Measurements from ENCODE around the gene CHAF1A. TPM values are rescaled to one million over a fixed set of nuclear protein-coding genes. Genes with fewer than 3 reads are reported as not detected.

CHAF1A gene
- total and polyA plus RNA-seq, 5 donors from 2014 or later = 2.6 to 28.9 (median 4.1) TPM

DNA sequence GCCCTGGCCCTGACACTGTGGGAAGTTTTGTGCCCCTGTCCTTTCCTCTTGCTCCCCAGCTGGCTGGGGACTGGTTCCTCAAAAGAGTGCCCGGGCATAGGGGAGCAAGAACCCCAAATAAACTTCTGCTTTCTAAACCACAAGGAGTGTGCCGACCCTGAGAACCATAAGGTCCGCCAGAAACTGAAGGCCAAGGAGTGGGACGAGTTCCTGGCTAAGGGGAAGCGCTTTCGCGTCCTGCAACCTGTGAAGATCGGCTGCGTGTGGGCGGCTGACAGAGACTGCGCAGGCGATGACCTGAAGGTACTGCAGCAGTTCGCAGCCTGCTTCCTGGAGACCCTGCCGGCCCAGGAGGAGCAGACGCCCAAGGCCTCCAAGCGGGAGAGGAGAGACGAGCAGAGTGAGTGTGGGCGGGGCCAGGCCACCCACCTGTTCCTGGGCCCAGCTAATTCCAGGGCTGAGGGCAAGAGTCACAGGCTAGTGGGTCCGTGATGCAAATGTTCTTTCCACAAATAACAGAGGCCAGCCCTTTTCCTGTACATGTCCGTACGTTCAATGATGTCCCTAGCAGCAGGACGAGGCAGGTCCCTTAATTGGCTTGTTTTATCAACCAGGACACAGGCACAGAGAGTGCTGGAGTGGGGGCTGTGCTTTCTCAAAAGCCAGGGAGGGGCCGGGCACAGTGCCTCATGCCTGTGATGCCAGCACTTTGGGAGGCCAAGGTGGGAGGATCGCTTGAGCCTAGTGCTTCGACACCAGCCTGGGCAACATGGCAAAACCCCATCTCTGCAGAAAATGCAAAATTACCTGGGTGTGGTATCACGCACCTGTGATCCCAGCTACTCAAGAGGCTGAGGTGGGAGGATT lies 29.6 kb downstream of the CHAF1A start:
- DNase-seq = no peak

DNA sequence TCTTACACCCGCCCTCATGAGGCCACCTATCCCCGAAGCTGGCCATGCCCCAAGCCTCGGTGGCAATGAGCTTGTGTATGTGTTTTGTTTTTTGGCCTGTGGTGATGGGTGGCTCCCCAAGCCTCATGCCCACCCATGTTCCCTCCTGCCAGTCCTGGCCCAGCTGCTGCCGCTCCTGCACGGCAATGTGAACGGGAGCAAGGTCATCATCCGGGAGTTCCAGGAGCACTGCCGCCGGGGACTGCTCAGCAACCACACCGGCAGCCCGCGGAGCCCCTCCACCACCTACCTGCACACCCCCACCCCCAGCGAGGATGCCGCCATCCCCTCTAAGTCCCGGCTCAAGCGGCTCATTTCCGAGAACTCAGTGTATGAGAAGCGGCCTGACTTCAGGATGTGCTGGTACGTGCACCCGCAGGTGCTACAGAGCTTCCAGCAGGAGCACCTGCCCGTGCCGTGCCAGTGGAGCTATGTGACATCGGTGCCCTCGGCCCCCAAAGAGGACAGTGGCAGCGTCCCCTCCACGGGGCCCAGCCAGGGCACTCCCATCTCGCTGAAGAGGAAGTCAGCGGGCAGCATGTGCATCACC lies 30.6 kb downstream of the CHAF1A start:
- no peaks in the 10 kb centered on the region for H3K9me3 Mint-ChIP-seq
- H3K9me3 ChIP-seq (ENCODE audit: control insufficient read depth in 2 of 2, low read length in 2 of 2) = no peaks in the 10 kb centered on the region
- peaks cover 28% of the 10 kb centered on the region for H3K36me3 Mint-ChIP-seq
- H3K4me1 ChIP-seq (ENCODE audit: control insufficient read depth, insufficient read depth, low read length, poor library complexity, severe bottlenecking) = no peaks in the 10 kb centered on the region
- H3K4me1 Mint-ChIP-seq = no peaks in the 10 kb centered on the region
- no peak overlapping the region for H3K4me3 ChIP-seq (ENCODE audit: low read depth, low read length)
- H3K4me3 Mint-ChIP-seq = no peak overlapping the region
- DNase-seq (no peak), ATAC-seq (ENCODE audit: low read depth in 2 of 2) (no peak)
- H3K27ac ChIP-seq (ENCODE audit: insufficient read depth, low read length, poor library complexity, severe bottlenecking) = no peak overlapping the region
- no peaks in the 10 kb centered on the region for H3K27me3 ChIP-seq (ENCODE audit: control insufficient read depth, insufficient read depth, low read length)
- no peak overlapping the region for H3K27ac Mint-ChIP-seq
- no peaks in the 10 kb centered on the region for H3K27me3 Mint-ChIP-seq
- H3K36me3 ChIP-seq (ENCODE audit: control insufficient read depth, insufficient read depth, low read length) = peaks cover 16% of the 10 kb centered on the region

More for the DNA sequence above, 29.6 kb downstream of the CHAF1A start:
- H3K4me3 ChIP-seq (ENCODE audit: low read depth, low read length) = no peak overlapping the region
- no peaks in the 10 kb centered on the region for H3K9me3 ChIP-seq (ENCODE audit: control insufficient read depth in 2 of 2, low read length in 2 of 2)
- no peaks in the 10 kb centered on the region for H3K27me3 Mint-ChIP-seq
- no peak overlapping the region for H3K27ac Mint-ChIP-seq
- H3K27ac ChIP-seq (ENCODE audit: insufficient read depth, low read length, poor library complexity, severe bottlenecking) = no peak overlapping the region
- H3K4me3 Mint-ChIP-seq = no peak overlapping the region
- H3K9me3 Mint-ChIP-seq = no peaks in the 10 kb centered on the region
- H3K27me3 ChIP-seq (ENCODE audit: control insufficient read depth, insufficient read depth, low read length) = no peaks in the 10 kb centered on the region
- no peaks in the 10 kb centered on the region for H3K4me1 Mint-ChIP-seq
- peaks cover 27% of the 10 kb centered on the region for H3K36me3 Mint-ChIP-seq
- no peaks in the 10 kb centered on the region for H3K4me1 ChIP-seq (ENCODE audit: control insufficient read depth, insufficient read depth, low read length, poor library complexity, severe bottlenecking)
- H3K36me3 ChIP-seq (ENCODE audit: control insufficient read depth, insufficient read depth, low read length) = peaks cover 16% of the 10 kb centered on the region
- ATAC-seq (ENCODE audit: low read depth in 2 of 2) = peak; percentile 11 to 19

DNA sequence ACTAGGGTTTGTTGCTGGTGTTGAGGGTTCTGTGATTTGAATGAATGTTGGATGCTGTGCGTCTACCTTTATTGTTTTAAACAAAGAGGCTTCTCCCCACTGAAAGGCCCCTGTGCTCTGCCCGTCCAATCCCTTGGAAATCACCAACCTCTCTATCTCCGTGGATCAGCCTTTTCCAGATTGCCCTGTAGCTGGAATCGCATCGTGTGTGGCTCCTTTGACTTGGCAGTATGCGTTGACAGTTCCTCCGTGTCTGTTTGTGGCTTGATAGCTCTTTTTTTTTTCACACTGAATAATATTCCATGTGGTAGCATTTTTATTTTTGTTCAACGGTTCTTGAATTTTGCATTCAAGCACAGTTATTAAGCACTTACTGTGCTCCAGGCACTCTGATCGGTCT lies 32.0 kb downstream of the CHAF1A start:
- Histone ChIP-seq H3K27ac (ENCODE audit: insufficient read depth, low read length, poor library complexity, severe bottlenecking) (no peak overlapping the region), H3K4me3 (ENCODE audit: low read depth, low read length) (no peak overlapping the region), H3K27me3 (ENCODE audit: control insufficient read depth, insufficient read depth, low read length) (no peaks in the 10 kb centered on the region), H3K4me1 (ENCODE audit: control insufficient read depth, insufficient read depth, low read length, poor library complexity, severe bottlenecking) (no peaks in the 10 kb centered on the region), H3K9me3 (ENCODE audit: control insufficient read depth in 2 of 2, low read length in 2 of 2) (no peaks in the 10 kb centered on the region), H3K36me3 (ENCODE audit: control insufficient read depth, insufficient read depth, low read length) (peaks cover 16% of the 10 kb centered on the region)
- Mint-ChIP-seq H3K27ac (peak overlapping the region in 1 of 3 donors; percentile 33), H3K36me3 (peaks cover 27% of the 10 kb centered on the region), H3K9me3 (no peaks in the 10 kb centered on the region), H3K4me3 (no peak overlapping the region), H3K4me1 (no peaks in the 10 kb centered on the region), H3K27me3 (no peaks in the 10 kb centered on the region)
- ATAC-seq (ENCODE audit: low read depth in 2 of 2) (no peak), DNase-seq (no peak)

DNA sequence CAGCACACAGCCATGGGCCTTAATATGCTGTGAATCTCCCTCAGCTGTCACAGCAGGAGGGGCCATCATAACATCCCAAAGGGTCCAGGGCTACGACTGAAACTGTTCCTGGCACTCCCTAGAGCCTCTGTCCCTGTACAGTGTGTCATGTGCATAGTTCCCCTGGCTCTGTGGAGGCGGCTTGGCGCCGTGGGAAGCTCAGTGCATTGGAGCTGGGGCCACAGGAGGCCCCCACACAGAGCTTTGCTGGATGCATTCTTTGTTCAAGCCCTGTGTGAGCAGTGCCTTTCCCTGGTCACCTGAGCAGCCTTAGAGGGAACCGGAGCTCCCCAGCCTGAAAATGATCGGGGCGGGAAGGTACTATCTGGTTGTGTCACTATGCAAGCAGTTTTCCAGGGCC lies 33.8 kb downstream of the CHAF1A start:
- no peaks in the 10 kb centered on the region for H3K4me1 ChIP-seq (ENCODE audit: control insufficient read depth, insufficient read depth, low read length, poor library complexity, severe bottlenecking)
- no peak for ATAC-seq (ENCODE audit: low read depth in 2 of 2)
- Mint-ChIP-seq H3K9me3 (no peaks in the 10 kb centered on the region), H3K4me3 (no peak overlapping the region), H3K36me3 (peaks cover 14% of the 10 kb centered on the region), H3K27me3 (no peaks in the 10 kb centered on the region), H3K4me1 (no peaks in the 10 kb centered on the region), H3K27ac (no peak overlapping the region)
- DNase-seq = no peak
- no peaks in the 10 kb centered on the region for H3K27me3 ChIP-seq (ENCODE audit: control insufficient read depth, insufficient read depth, low read length)
- no peak overlapping the region for H3K27ac ChIP-seq (ENCODE audit: insufficient read depth, low read length, poor library complexity, severe bottlenecking)
- no peaks in the 10 kb centered on the region for H3K9me3 ChIP-seq (ENCODE audit: control insufficient read depth in 2 of 2, low read length in 2 of 2)
- H3K36me3 ChIP-seq (ENCODE audit: control insufficient read depth, insufficient read depth, low read length) = peaks cover 5% of the 10 kb centered on the region
- H3K4me3 ChIP-seq (ENCODE audit: low read depth, low read length) = no peak overlapping the region

DNA sequence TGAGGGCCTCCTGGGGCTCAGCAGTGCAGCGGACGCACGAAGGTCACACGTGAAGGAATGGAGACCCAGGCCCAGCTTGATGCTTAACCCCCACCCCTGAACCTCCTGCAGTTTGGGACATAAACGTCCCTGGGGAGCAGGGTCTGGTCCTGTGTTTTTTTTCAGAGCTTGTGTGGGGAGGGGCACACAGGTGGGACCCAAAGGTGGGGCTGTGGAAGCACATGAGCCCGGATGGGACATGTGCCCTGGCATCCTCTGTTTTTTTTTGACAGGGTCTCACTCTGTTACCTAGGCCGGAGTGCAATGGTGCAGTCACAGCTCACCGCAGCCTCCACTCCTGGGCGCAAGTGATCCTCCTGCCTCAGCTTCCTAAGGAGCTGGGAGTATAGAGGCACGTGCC lies 34.7 kb downstream of the CHAF1A start:
- H3K9me3 ChIP-seq (ENCODE audit: control insufficient read depth in 2 of 2, low read length in 2 of 2) = no peaks in the 10 kb centered on the region
- DNase-seq = no peak
- Mint-ChIP-seq H3K27me3 (no peaks in the 10 kb centered on the region), H3K27ac (no peak overlapping the region), H3K9me3 (no peaks in the 10 kb centered on the region), H3K4me3 (no peak overlapping the region), H3K4me1 (peaks cover 0 to 1% (median 0%) of the 10 kb centered on the region in 4 donors), H3K36me3 (peaks cover 11% of the 10 kb centered on the region)
- no peaks in the 10 kb centered on the region for H3K27me3 ChIP-seq (ENCODE audit: control insufficient read depth, insufficient read depth, low read length)
- no peaks in the 10 kb centered on the region for H3K4me1 ChIP-seq (ENCODE audit: control insufficient read depth, insufficient read depth, low read length, poor library complexity, severe bottlenecking)
- no peak overlapping the region for H3K4me3 ChIP-seq (ENCODE audit: low read depth, low read length)
- H3K36me3 ChIP-seq (ENCODE audit: control insufficient read depth, insufficient read depth, low read length) = peaks cover 5% of the 10 kb centered on the region
- ATAC-seq (ENCODE audit: low read depth in 2 of 2) = no peak
- no peak overlapping the region for H3K27ac ChIP-seq (ENCODE audit: insufficient read depth, low read length, poor library complexity, severe bottlenecking)

DNA sequence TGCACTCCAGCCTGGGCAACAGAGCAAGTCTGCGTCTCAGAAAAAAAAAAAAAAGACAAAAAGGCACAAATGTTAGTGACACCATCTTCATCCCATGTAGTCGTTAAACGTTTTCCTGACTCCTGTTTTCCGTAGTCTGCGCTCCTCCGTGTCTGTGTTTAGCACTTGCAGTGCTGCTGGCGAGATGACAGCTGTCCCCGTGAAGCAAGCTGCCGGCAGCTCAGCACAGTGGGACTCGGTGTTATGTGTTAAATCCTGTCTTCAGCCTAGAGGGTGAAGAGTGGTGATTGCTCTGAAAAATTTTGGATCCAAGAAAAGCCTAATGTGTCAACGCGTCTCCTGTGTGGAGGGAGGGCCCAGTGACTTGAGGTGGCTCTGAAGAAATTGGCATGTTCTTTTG lies 36.8 kb downstream of the CHAF1A start:
- H3K4me1 ChIP-seq (ENCODE audit: control insufficient read depth, insufficient read depth, low read length, poor library complexity, severe bottlenecking) = no peaks in the 10 kb centered on the region
- no peak overlapping the region for H3K27ac ChIP-seq (ENCODE audit: insufficient read depth, low read length, poor library complexity, severe bottlenecking)
- peaks cover 11% of the 10 kb centered on the region for H3K36me3 Mint-ChIP-seq
- H3K9me3 Mint-ChIP-seq = no peaks in the 10 kb centered on the region
- no peak overlapping the region for H3K4me3 ChIP-seq (ENCODE audit: low read depth, low read length)
- H3K36me3 ChIP-seq (ENCODE audit: control insufficient read depth, insufficient read depth, low read length) = peaks cover 3% of the 10 kb centered on the region
- no peak overlapping the region for H3K4me3 Mint-ChIP-seq
- H3K27me3 ChIP-seq (ENCODE audit: control insufficient read depth, insufficient read depth, low read length) = no peaks in the 10 kb centered on the region
- no peaks in the 10 kb centered on the region for H3K9me3 ChIP-seq (ENCODE audit: control insufficient read depth in 2 of 2, low read length in 2 of 2)
- H3K27ac Mint-ChIP-seq = no peak overlapping the region
- DNase-seq (no peak), ATAC-seq (ENCODE audit: low read depth in 2 of 2) (no peak)
- no peaks in the 10 kb centered on the region for H3K27me3 Mint-ChIP-seq
- peaks cover 0 to 4% (median 0%) of the 10 kb centered on the region in 4 donors for H3K4me1 Mint-ChIP-seq

DNA sequence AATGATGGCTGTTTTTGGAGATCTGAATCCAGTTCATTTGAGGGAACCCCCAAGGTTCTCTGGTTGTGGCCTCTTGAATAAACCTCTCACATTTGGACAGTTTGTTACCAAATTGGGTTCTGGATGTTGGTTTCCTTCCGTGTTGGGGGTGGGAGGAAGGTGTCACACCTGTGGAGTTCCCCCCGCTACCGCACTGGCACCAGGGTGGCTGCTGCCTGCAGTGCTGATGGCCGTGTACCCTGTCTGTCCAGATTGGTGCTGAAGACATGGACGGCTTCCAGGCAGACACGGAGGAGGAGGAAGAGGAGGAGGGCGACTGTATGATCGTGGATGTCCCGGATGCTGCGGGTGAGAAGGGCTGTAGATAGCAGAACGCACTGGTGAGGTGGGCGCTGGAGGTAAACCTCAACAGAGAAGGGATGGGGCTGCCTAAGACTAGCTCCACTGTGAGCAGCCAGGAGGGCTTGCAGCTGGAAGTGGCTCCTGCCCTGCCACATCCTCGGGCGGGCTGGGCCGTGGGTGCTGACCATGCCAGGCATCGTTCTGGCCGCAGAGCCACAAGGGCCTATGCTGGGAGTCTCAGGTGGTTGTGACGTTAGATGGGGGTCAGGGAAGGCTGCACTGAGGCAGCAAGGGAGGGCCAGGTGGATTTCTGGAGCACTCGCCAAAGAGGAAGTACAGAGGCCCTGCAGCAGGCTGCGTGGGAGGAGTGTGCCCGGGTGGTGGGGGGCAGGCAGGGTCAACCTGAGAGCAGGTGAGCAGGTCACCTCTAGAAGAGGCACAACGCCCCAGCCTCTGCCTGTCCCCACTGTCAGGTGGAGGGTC lies 39.8 kb downstream of the CHAF1A start:
- Histone ChIP-seq H3K4me1 (ENCODE audit: control insufficient read depth, insufficient read depth, low read length, poor library complexity, severe bottlenecking) (no peaks in the 10 kb centered on the region), H3K27me3 (ENCODE audit: control insufficient read depth, insufficient read depth, low read length) (no peaks in the 10 kb centered on the region), H3K9me3 (ENCODE audit: control insufficient read depth in 2 of 2, low read length in 2 of 2) (no peaks in the 10 kb centered on the region), H3K4me3 (ENCODE audit: low read depth, low read length) (no peak overlapping the region), H3K36me3 (ENCODE audit: control insufficient read depth, insufficient read depth, low read length) (peaks cover 18% of the 10 kb centered on the region), H3K27ac (ENCODE audit: insufficient read depth, low read length, poor library complexity, severe bottlenecking) (no peak overlapping the region)
- H3K4me3 Mint-ChIP-seq = no peak overlapping the region
- DNase-seq (no peak), ATAC-seq (ENCODE audit: low read depth in 2 of 2) (no peak)
- H3K27me3 Mint-ChIP-seq = no peaks in the 10 kb centered on the region
- peaks cover 0 to 4% (median 0%) of the 10 kb centered on the region in 4 donors for H3K4me1 Mint-ChIP-seq
- peak overlapping the region in 2 of 3 donors; percentile 61 to 91 for H3K27ac Mint-ChIP-seq
- H3K9me3 Mint-ChIP-seq = no peaks in the 10 kb centered on the region
- peaks cover 8% of the 10 kb centered on the region for H3K36me3 Mint-ChIP-seq

Data from CD4-positive, CD25-positive, alpha-beta regulatory T cell (primary cell).